Loucy (cell line): ENCODE data around the gene COL1A1.
A peak's percentile ranks its signal among the peaks of the same experiment; 100 is the strongest.

Experiments used
- H2AFZ ChIP-seq: fragments of 200-600 bp; sonication (generic); 2 replicates; pipeline ENCODE4 v1.6.0; 2016; ENCODE audit warnings: antibody characterized with exemption, mild to moderate bottlenecking, low read length, moderate library complexity
- H3F3A ChIP-seq: fragments of 200-600 bp; 2 replicates; pipeline ENCODE4 v1.6.0; 2016; ENCODE audit warnings: antibody characterized with exemption, low read depth, mild to moderate bottlenecking
- H3K27me3 ChIP-seq: fragments of 200-600 bp; sonication (generic); 2 replicates; pipeline ENCODE4 v1.6.1; 2014; ENCODE audit warnings: low read length, mild to moderate bottlenecking; ENCODE audit not compliant: insufficient read depth, poor library complexity, severe bottlenecking
- H3K36me3 ChIP-seq: fragments of 200-600 bp; sonication (generic); 2 replicates; pipeline ENCODE4 v1.6.1; 2016; ENCODE audit warnings: low read length; ENCODE audit not compliant: insufficient read depth
- H3K4me1 ChIP-seq: fragments of 200-600 bp; sonication (generic); 2 replicates; pipeline ENCODE4 v1.5.1; 2014; ENCODE audit warnings: low read length, mild to moderate bottlenecking; ENCODE audit not compliant: insufficient read depth, poor library complexity, severe bottlenecking
- H3K4me2 ChIP-seq: fragments of 200-600 bp; sonication (generic); 2 replicates; pipeline ENCODE4 v1.6.0; 2014; ENCODE audit warnings: antibody characterized with exemption, low read length, low read depth, mild to moderate bottlenecking; ENCODE audit not compliant: poor library complexity, severe bottlenecking
- H3K4me3 ChIP-seq: fragments of 200-600 bp; sonication (generic); 2 replicates; pipeline ENCODE4 v1.5.1; 2014; ENCODE audit warnings: low read length, mild to moderate bottlenecking, mixed read lengths; ENCODE audit not compliant: poor library complexity, severe bottlenecking
- H3K79me2 ChIP-seq: fragments of 200-600 bp; sonication (generic); 2 replicates; pipeline ENCODE4 v1.6.1; 2014; ENCODE audit warnings: low read length; ENCODE audit not compliant: insufficient read depth
- H3K9ac ChIP-seq: fragments of 200-600 bp; sonication (generic); 2 replicates; pipeline ENCODE4 v1.6.0; 2014; ENCODE audit warnings: mild to moderate bottlenecking, low read depth, low read length, moderate library complexity; ENCODE audit not compliant: poor library complexity, severe bottlenecking
- H3K9me2 ChIP-seq: fragments of 200-600 bp; sonication (generic); replicated peaks from 2 replicates; pipeline ENCODE4 v1.6.1; 2016; ENCODE audit warnings: low read depth, low read length, mixed read lengths
- H3K9me3 ChIP-seq: fragments of 200-600 bp; sonication (generic); 2 replicates; pipeline ENCODE4 v1.6.1; 2014; ENCODE audit warnings: mild to moderate bottlenecking, antibody characterized with exemption, low read length, low read depth; ENCODE audit not compliant: insufficient read depth
- H4K20me1 ChIP-seq: fragments of 200-600 bp; sonication (generic); 2 replicates; pipeline ENCODE4 v1.6.0; 2014; ENCODE audit warnings: antibody characterized with exemption, low read length, mild to moderate bottlenecking; ENCODE audit not compliant: insufficient read depth, poor library complexity, severe bottlenecking
- EZH2phosphoT487 ChIP-seq: fragments of 200-600 bp; IDR thresholded peaks from 2 replicates; pipeline ENCODE4 v1.6.1; 2018; ENCODE audit warnings: antibody characterized with exemption, mild to moderate bottlenecking, moderate library complexity, borderline replicate concordance
- TF ChIP-seq, protein P1 (sequence below): fragments of 200-600 bp; sonication (generic); conservative IDR thresholded peaks from 2 replicates; pipeline ENCODE4 v1.5.1; 2014; ENCODE audit warnings: mild to moderate bottlenecking, antibody characterized with exemption, low read length

COL1A1 gene

DNA sequence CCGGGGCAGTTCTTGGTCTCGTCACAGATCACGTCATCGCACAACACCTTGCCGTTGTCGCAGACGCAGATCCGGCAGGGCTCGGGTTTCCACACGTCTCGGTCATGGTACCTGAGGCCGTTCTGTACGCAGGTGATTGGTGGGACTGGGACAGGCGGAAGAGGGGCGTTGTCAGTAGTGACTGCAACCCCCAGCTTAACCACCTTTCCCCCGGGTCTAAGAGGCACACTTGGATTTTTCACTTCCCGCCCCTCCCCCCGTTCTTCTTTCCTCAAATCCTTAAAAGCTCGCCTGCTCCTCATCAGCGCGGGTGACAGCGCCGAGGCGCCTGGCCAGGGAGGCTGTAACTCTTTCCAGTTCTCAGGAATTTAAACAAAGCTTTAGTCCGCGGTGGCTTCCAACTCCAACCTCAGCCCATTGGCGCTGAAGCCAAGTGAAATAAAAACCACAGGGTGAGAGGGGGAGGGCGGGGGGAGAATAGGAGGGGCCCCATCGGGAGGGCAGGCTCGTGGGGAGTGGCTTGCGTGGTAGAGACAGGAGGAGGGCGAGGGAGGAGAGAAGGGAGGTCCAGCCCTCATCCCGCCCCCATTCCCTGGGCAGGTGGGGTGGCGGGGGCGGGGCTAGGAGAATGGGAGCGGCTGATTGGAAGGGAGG is 1.5 kb downstream of the COL1A1 start:
- Histone ChIP-seq H3K79me2 (no peaks in the 10 kb centered on the region), H2AFZ (peak overlapping the region; percentile 64), H3K4me2 (peak overlapping the region; percentile 73), H3K4me1 (peaks cover 5% of the 10 kb centered on the region), H3K27me3 (no peaks in the 10 kb centered on the region), H3K9me3 (no peaks in the 10 kb centered on the region), H3K9ac (no peak overlapping the region), H3K36me3 (no peaks in the 10 kb centered on the region), H3K9me2 (no peaks in the 10 kb centered on the region), H3K4me3 (peak overlapping the region; percentile 69), H3F3A (no peaks in the 10 kb centered on the region), H4K20me1 (no peaks in the 10 kb centered on the region)
- TF ChIP-seq, protein P1, sequence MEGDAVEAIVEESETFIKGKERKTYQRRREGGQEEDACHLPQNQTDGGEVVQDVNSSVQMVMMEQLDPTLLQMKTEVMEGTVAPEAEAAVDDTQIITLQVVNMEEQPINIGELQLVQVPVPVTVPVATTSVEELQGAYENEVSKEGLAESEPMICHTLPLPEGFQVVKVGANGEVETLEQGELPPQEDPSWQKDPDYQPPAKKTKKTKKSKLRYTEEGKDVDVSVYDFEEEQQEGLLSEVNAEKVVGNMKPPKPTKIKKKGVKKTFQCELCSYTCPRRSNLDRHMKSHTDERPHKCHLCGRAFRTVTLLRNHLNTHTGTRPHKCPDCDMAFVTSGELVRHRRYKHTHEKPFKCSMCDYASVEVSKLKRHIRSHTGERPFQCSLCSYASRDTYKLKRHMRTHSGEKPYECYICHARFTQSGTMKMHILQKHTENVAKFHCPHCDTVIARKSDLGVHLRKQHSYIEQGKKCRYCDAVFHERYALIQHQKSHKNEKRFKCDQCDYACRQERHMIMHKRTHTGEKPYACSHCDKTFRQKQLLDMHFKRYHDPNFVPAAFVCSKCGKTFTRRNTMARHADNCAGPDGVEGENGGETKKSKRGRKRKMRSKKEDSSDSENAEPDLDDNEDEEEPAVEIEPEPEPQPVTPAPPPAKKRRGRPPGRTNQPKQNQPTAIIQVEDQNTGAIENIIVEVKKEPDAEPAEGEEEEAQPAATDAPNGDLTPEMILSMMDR = no peak
- no peak for TF ChIP-seq EZH2phosphoT487

- H3K79me2 ChIP-seq = no peaks in the 10 kb centered on the region
- H3K4me3 ChIP-seq = no peak overlapping the region
- no peaks in the 10 kb centered on the region for H3K9me3 ChIP-seq
- no peaks in the 10 kb centered on the region for H3F3A ChIP-seq
- H3K27me3 ChIP-seq = no peaks in the 10 kb centered on the region
- peaks cover 5% of the 10 kb centered on the region for H3K4me1 ChIP-seq
- H4K20me1 ChIP-seq = no peaks in the 10 kb centered on the region
- TF ChIP-seq, protein P1 = no peak
- no peak for TF ChIP-seq EZH2phosphoT487
- no peaks in the 10 kb centered on the region for H3K36me3 ChIP-seq
- H3K9me2 ChIP-seq = no peaks in the 10 kb centered on the region
- H3K9ac ChIP-seq = no peak overlapping the region
- no peak overlapping the region for H3K4me2 ChIP-seq
- no peak overlapping the region for H2AFZ ChIP-seq
Observed at GRCh38 chr17:50199211-50199802, 2.1 kb downstream of the COL1A1 start.

DNA sequence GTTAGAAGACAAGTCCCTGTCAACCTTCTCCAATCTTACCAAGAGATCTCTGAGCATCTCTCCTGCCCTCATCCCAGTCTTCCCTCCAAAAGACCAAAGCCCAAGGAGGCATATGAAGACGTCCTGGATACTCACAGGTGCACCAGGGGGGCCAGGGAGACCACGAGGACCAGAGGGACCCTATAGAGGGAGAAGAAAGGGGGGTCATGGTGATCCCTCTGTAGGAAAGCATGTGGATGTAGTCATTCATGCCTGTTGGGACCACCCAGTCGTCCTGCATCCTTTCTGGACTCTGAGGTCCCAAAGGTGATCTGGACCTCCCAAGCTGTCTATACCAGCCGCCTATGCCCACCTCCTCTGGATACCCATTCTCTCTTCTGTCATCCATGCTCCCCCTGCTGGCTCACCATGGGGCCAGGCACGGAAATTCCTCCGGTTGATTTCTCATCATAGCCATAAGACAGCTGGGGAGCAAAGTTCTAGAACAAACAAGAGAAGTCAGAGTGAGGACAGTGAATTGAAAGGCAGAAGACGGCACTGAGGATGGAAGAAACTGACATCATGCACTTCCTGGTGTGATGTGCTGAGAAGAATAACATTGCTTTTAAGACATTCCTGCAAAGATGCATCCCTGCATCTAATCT is 3.3 kb downstream of the COL1A1 start:
- Histone ChIP-seq H3K36me3 (no peaks in the 10 kb centered on the region), H3K9ac (no peak overlapping the region), H3F3A (no peaks in the 10 kb centered on the region), H3K79me2 (no peaks in the 10 kb centered on the region), H3K4me2 (no peak overlapping the region), H3K4me3 (no peak overlapping the region), H2AFZ (no peak overlapping the region), H3K9me2 (no peaks in the 10 kb centered on the region), H4K20me1 (no peaks in the 10 kb centered on the region), H3K27me3 (no peaks in the 10 kb centered on the region), H3K4me1 (peaks cover 5% of the 10 kb centered on the region), H3K9me3 (no peaks in the 10 kb centered on the region)
- TF ChIP-seq EZH2phosphoT487 = no peak
- TF ChIP-seq, protein P1 = peak; percentile 90
